Esophagus muscularis mucosa (tissue), 3 donors: ENCODE data around the gene SPATA46.

Experiments used
- CTCF ChIP-seq, 3 experiments: fragments of 200-600 bp in 2 of 3; fragments of 450-650 bp in 1 of 3; sonication (generic) in 2 of 3; IDR thresholded peaks; one replicate each; pipeline ENCODE4 v1.5.1; 2017 to 2019; ENCODE audit warnings: antibody characterized with exemption in 3 of 3, mild to moderate bottlenecking in 2 of 3, moderate library complexity in 1 of 3
- POLR2A ChIP-seq: fragments of 450-650 bp; IDR thresholded peaks from one replicate; pipeline ENCODE4 v1.6.1; 2017; ENCODE audit warnings: antibody characterized with exemption, moderate library complexity, mild to moderate bottlenecking, low read depth
- POLR2AphosphoS5 ChIP-seq, 2 donors: sonication (generic); formaldehyde crosslinking; IDR thresholded peaks; one replicate each; pipeline ENCODE4 v1.6.1; 2017; ENCODE audit warnings: antibody characterized with exemption in 2 of 2

- TF ChIP-seq CTCF (IDR thresholded peaks at IDR 0.05) (no peak), POLR2A (no peak), POLR2AphosphoS5 (IDR thresholded peaks at IDR 0.05) (no peak)
Measured at GRCh38 chr1:162351246-162351842, 25.3 kb downstream of the SPATA46 start.
